SIG-M5 treated with dmso at 0.1 percent for 504 hours (cell line): Measurements from ENCODE around the gene PCSK5.

Experiments used
- DNase-seq: peaks from one replicate; lab custom pipeline; 2025; ENCODE audit not compliant: unreplicated experiment; lab: John Stamatoyannopoulos, UW

The PCSK5 gene

GRCh38 chr9:76176171-76176570, 285.7 kb downstream of the PCSK5 start:
- DNase-seq = no peak

GRCh38 chr9:76177931-76178330, 287.5 kb downstream of the PCSK5 start:
- DNase-seq = no peak

DNA sequence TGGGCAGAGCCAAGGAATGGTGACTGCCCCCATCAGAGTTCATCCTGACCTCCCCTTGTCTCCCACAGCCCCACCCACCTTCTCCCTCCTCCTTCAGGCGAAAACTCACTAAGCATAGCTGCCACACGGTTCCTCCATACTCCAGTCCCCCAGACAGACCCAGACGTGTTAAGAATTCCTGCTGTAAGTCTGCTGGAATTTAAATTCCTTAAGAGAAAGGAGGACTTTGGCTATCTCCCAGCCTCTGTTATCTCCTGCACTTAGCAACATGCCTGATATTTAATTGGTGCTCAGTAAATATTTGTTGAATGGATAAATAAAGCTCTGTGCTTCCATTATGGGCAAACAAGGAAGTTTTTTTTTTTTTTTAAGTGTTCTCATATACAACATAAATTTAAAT, 290.1 kb downstream of the PCSK5 start:
- no peak for DNase-seq

GRCh38 chr9:76181020-76181641, 290.7 kb downstream of the PCSK5 start:
- no peak for DNase-seq

DNA sequence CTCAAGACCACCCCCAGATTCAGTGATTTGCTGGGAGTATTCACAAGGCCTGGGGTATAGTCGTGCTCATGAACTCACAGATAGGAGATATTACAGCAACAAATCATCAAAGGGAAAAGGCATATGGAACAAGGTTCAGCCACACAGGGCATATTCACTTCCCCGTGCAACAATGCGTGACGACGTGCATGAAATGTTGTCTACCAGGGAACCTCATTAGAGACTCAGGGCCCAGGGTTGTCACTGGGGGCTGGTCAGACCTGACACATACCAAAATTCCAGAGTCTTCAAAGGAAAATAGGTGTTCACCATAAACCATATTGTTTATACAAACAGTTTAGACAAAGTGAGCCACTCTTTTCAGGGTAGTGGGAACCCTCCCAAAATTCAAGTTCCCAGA, 291.3 kb downstream of the PCSK5 start:
- no peak for DNase-seq

DNA sequence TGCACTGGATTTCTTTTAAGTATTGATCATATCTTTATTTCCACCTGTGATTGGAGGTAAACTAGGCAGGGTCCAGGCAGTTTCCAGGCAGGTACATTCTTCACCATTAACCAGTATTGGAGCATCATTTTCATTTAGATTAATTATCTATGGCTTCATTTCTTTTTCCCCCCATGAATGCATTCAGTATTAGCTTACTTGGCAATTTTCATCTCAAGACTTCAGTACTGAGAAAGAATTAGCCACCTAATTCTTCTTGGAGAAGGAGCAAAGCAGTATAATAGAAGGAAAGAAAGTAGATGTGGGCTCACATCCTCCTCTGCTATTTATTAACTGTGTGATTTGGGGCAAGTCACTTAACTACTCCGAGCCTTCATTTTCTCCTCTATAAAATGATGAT, 295.0 kb downstream of the PCSK5 start:
- no peak for DNase-seq

GRCh38 chr9:76188286-76188685, 297.8 kb downstream of the PCSK5 start:
- DNase-seq = no peak

DNA sequence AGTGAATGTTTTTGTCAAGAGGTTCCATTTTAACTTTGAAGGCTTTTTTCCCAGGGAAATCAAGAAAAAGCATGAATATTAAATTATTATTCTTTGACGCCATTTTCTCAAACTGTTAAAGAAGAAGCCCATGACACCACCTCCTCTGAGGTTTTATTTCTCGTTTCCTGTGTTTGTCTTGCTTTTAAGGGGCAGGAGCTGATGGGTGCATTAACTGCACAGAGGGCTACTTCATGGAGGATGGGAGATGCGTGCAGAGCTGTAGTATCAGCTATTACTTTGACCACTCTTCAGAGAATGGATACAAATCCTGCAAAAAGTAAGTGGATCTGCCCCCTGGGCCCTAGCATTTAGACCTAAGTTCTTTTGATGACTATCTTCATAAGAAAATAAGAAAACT, 298.4 kb downstream of the PCSK5 start:
- no peak for DNase-seq

- DNase-seq = no peak
These were observed 301.0 kb downstream of the PCSK5 start for GRCh38 chr9:76191493-76191892.

DNA sequence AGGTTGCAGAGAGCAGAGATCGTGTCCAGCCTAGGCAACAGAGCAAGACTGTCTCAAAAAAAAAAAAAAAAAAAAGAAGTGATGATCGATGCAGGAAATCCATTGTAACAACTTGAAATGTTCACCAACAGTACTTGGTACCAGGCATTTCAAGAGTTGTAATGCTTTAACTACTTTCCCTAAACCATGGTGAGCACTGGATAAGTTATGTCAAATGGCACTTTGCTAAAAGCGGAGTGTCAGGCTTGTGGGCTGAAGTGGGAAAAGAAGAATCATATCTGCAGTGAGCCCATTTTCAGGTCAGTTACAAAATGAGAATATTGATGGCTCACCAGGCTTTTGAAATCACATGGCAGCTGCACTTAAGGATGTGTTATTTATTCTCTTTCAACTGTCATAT, 301.5 kb downstream of the PCSK5 start:
- DNase-seq = no peak

DNA sequence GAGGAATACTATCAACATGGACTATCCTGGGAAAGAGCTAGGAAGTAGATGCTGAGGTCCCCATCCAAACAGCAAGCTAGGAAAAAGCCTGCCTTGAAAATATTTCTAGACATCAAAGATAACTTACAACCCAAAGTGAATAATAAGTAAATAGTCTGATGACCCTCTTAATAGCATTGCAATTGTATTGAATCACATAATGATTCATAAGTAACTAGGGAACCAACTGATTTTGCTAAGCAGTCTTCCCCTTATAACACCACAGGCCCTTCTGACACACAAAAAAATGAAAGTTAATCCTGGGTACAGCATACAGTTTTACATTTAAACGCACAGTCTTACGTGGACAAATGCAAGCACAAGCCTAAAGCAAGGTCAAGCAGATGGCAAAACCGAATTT, 304.4 kb downstream of the PCSK5 start:
- DNase-seq = no peak

- DNase-seq = no peak
These were observed 307.9 kb downstream of the PCSK5 start for GRCh38 chr9:76198336-76198735.

GRCh38 chr9:76200315-76200714, 309.8 kb downstream of the PCSK5 start:
- DNase-seq = no peak

- no peak for DNase-seq
These were observed 310.3 kb downstream of the PCSK5 start for GRCh38 chr9:76200745-76201144.

DNA sequence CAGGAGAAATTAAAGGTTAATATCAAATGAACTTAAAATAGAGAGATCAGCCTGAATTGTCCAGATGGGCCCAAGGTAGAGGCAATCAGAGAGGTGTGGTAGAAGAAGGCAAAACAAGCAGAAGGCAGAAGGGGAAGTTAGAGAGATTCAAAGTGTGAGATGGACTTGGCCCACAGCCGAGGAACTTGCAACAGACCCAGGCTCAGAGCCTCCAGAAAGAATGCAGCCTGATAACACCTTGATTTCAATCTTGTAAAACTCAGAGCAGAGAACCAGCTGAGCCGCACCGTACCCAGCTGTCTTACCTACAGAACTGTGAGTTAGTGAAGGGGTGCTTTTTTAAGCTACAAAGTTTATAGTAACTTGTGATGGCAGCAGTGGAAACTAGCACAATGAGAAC, 312.9 kb downstream of the PCSK5 start:
- DNase-seq = no peak

DNA sequence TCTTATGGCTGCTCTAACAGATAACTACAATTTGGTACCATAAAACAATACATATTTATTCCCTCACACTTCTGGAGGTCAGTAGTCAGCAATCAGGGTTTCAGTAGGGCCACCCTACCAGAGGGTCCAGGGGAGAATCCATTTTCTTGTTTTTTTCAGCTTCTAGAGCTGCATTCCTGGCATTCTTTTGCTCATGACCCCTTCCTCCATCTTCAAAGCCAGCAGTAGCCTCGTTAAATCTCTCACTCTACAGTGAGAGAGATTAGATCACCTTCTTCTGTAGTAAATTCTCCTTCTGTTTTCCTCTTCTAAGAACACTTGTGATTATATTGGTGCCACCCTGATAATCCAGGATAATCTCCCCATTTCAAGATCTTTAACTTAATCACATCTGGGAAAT, 316.3 kb downstream of the PCSK5 start:
- DNase-seq = no peak

DNA sequence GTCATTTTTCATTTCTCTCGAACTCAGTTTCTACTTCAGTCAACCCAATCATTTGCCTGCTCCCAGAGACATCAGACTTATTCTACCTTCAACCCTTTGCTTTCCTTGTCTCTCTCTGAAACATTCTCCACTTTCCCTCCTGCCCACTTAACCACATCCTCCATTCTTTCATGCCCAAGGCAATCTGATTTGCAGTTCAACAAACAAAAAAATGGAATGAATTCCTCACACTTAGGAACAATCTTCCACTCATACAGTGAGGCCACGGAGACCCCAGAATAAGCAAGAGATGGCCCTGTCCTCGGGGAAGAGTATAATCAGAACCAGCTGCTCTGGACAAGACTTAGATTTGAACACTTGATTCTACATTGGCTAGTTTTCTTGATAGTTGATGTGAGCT, 323.3 kb downstream of the PCSK5 start:
- DNase-seq = no peak

DNA sequence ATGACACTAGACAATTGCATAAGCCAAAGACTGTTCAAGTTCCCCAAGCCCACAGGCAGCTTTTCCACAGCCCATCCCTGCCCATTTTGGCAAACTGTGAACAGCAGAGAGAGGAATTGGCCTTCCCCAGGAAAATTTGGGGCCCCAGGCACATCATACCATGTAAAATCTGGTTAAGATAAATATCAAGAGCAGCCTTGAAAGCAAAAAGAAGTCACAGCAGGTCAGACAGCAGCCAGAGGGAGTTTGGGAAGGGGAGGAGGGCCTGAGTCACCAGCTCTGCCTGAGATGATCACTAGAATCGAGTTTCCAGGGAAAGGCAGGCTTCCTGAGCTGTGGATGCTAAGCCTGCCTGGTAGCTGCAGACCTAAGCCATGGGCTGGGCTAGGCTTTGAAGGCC, 324.6 kb downstream of the PCSK5 start:
- DNase-seq = no peak

- no peak for DNase-seq
These were observed 325.7 kb downstream of the PCSK5 start for GRCh38 chr9:76216161-76216649.

- no peak for DNase-seq
These were observed 327.8 kb downstream of the PCSK5 start for GRCh38 chr9:76218117-76218885.

- DNase-seq = no peak
These were observed 328.5 kb downstream of the PCSK5 start for GRCh38 chr9:76218886-76219445.

DNA sequence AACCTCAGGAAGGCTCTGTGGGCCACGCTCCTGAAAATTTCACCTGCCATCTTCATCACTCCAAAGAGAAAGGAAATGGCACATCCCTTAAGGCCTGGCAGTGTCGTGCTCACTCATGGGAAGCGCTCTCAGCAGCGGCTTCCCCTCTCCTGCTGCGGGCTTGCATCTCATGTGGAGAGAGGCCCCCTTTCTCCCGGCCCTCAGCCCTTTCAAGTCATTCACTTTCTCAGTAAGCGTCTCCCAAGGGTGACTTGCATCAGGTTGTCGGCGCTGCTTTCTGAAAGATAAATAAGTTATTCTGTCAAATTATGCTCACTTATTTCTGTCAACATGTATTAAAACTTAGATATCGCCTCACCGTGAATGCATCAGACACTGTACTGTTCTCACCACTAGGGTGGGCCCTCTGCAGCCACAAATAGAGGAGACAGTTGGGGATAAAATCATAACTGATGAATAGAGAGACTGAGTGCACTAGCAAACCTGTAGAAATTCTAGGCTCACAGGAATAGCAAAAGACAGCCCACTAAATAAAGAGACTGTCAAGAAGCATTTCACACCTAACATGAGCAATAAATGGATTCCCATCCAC, 329.2 kb downstream of the PCSK5 start:
- no peak for DNase-seq
